Bronchial epithelial cell (primary cell): ENCODE data around the gene TUBB4A. TPM values are rescaled to one million over a fixed set of nuclear protein-coding genes. Genes with fewer than 3 reads are reported as not detected.

Source experiments
- DNase-seq: peaks from one replicate; pipeline ENCODE4 v3.0.0-alpha.2; 2010; ENCODE audit warnings: low read depth
- FAIRE-seq: peaks from 2 replicates; lab custom pipeline; 2011; peaks lifted over from hg19 to GRCh38; lab: Jason Lieb, UNC
- H3K27me3 ChIP-seq: 2 replicates; pipeline ENCODE4 v1.5.1; 2011; ENCODE audit warnings: low read length; ENCODE audit not compliant: control insufficient read depth, insufficient read depth
- H3K36me3 ChIP-seq: 2 replicates; pipeline ENCODE4 v1.5.1; 2011; ENCODE audit warnings: low read length; ENCODE audit not compliant: control insufficient read depth, insufficient read depth
- H3K4me3 ChIP-seq: 2 replicates; pipeline ENCODE4 v1.5.1; 2011; ENCODE audit warnings: mild to moderate bottlenecking, low read depth, low read length, control low read depth
- total RNA-seq: library from RNA; depleted of rRNA; stranded (reverse); fragments of >200 nt; gene quantifications from 2 replicates; pipeline ENCODE4 v1.2.1, GENCODE V29; 2014
- TF ChIP-seq, protein P1 (sequence below): IDR thresholded peaks from 2 replicates; pipeline ENCODE4 v1.5.1; 2011; ENCODE audit warnings: mild to moderate bottlenecking, moderate library complexity, low read length, control low read depth, inconsistent platforms; ENCODE audit not compliant: insufficient read depth, severe bottlenecking

TUBB4A gene
- total RNA-seq, 1 donor from 2014 or later = not detected

DNA sequence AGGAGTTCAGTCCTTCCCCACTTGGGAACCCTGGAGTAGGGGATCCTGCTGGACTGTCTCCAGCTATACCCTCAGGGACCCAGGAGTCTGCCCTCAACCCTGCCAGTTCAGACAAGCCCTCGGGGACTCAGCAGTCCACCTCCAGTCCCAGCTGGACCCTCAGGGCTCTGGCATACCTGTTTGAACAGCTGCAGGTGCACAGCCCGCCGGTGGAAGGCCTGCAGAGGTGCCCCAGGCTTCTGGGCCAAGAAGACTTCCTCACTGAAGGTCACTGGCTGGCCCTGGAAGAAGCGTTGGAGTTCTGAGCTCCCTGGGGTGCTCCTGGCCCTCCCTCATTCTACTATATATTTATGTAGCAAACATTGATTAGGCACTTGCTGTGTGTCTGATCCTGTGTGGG lies 29.4 kb downstream of the TUBB4A start:
- FAIRE-seq (no peak), DNase-seq (no peak)
- H3K36me3 ChIP-seq = no peaks in the 10 kb centered on the region
- H3K4me3 ChIP-seq = no peak overlapping the region
- TF ChIP-seq, protein P1, sequence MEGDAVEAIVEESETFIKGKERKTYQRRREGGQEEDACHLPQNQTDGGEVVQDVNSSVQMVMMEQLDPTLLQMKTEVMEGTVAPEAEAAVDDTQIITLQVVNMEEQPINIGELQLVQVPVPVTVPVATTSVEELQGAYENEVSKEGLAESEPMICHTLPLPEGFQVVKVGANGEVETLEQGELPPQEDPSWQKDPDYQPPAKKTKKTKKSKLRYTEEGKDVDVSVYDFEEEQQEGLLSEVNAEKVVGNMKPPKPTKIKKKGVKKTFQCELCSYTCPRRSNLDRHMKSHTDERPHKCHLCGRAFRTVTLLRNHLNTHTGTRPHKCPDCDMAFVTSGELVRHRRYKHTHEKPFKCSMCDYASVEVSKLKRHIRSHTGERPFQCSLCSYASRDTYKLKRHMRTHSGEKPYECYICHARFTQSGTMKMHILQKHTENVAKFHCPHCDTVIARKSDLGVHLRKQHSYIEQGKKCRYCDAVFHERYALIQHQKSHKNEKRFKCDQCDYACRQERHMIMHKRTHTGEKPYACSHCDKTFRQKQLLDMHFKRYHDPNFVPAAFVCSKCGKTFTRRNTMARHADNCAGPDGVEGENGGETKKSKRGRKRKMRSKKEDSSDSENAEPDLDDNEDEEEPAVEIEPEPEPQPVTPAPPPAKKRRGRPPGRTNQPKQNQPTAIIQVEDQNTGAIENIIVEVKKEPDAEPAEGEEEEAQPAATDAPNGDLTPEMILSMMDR = no peak
- peaks cover 11% of the 10 kb centered on the region for H3K27me3 ChIP-seq

DNA sequence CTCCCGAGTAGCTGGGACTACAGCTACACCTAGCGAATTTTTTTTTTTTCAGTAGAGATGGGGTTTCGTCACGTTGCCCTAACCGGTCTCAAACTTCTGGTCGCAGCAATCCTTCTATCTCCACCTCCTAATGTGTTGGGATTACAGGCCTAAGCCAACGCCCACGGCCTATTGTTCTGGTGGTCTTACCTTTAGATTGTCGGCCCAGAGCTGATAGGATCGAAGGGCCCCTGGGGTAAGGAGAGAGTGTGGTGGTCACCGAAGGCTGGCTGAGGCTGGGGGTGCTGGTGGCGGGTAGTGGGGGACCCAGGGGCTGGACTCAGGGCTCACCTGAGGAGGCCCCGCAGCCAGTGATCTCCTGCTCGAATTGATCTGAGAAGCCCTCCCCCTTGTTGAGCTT lies 31.0 kb downstream of the TUBB4A start:
- Histone ChIP-seq H3K4me3 (no peak overlapping the region), H3K27me3 (peaks cover 11% of the 10 kb centered on the region), H3K36me3 (peaks cover 6% of the 10 kb centered on the region)
- no peak for FAIRE-seq
- no peak for DNase-seq
- TF ChIP-seq, protein P1 = no peak

DNA sequence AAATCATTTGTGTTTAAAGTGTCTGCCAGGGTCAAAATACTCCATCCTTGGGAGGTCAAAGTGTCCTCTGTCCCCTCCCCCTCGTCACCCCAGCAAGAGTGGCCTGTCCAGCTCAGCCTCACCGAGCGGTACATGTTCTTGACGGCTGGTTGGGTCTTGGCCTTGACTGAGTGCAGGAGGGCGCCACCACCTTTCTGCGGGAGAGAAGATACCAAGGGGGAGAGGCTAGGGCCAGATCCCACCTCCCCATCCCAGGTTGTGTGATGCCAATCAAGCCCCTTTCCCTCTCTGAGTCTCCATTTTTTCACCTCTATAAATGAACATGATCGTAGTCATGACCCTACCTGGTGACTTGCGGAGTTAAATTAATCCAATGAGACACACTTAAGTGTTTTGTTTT lies 31.9 kb downstream of the TUBB4A start:
- Histone ChIP-seq H3K27me3 (peaks cover 2% of the 10 kb centered on the region), H3K36me3 (peaks cover 10% of the 10 kb centered on the region), H3K4me3 (no peak overlapping the region)
- DNase-seq (no peak), FAIRE-seq (no peak)
- TF ChIP-seq, protein P1 = no peak

DNA sequence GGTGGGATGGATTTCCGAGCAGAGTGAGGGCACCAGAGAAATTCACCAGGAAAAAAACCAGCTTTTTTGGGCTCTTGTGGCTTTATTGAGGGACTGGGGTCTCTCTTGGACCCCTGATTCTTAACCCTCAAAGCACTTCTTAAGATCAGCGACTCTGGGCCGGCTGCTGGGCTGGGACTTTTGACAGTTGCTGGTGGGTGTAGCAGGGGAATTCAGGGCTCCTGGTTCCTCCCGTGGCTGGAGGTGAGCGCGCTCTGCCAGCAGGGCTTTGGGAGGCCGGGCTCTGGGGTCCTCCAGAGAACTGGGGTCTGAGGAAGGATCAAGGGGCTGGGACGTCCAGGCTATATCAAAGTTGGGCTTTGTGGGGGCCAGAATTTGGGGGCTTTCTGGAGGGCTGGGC lies 34.7 kb downstream of the TUBB4A start:
- TF ChIP-seq, protein P1 = no peak
- DNase-seq (no peak), FAIRE-seq (no peak)
- H3K27me3 ChIP-seq = no peaks in the 10 kb centered on the region
- H3K36me3 ChIP-seq = peaks cover 10% of the 10 kb centered on the region
- no peak overlapping the region for H3K4me3 ChIP-seq

DNA sequence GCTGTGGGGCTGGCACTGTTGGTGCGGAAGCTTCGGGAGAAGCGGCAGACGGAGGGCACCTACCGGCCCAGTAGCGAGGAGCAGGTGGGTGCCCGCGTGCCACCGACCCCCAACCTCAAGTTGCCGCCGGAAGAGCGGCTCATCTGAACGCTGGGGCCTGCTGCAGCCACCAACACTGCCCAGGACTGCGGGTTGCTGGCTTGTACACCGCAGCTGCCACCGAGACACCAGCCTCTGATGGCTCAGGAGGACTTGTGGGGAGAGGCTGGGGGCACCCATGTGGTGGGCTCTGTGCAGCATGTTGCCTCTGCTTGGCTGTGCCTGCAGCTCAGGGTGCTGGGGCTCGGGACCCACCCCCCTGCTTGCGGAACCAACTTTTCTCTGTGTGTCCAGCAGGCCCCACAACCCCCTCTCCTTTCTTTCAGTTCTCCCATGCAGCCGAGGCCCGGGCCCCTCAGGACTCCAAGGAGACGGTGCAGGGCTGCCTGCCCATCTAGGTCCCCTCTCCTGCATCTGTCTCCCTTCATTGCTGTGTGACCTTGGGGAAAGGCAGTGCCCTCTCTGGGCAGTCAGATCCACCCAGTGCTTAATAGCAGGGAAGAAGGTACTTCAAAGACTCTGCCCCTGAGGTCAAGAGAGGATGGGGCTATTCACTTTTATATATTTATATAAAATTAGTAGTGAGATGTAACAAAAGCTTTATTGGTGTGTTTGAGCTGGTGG lies 35.4 kb downstream of the TUBB4A start:
- FAIRE-seq = no peak
- TF ChIP-seq, protein P1 = no peak
- Histone ChIP-seq H3K4me3 (no peak overlapping the region), H3K36me3 (peaks cover 10% of the 10 kb centered on the region), H3K27me3 (no peaks in the 10 kb centered on the region)
- DNase-seq = no peak

DNA sequence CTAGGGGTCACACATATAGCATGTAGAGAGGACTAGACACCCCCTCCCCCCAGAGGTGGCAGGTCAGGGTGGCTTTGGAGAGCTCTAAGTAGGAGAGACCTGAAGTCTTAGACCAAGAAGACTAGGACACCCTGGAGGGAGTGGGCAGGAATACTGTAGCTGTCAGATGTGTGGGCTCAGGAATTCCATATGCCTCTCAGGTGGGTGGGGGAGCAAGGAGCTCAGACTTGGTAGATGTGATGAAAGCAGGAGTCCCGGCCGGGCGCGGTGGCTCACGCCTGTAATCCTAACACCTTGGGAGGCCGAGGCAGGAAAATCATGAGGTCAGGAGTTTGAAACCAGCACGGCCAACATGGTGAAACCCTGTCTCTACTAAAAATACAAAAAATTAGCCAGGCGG lies 36.4 kb downstream of the TUBB4A start:
- Histone ChIP-seq H3K4me3 (no peak overlapping the region), H3K27me3 (no peaks in the 10 kb centered on the region), H3K36me3 (peaks cover 10% of the 10 kb centered on the region)
- no peak for DNase-seq
- TF ChIP-seq, protein P1 = no peak
- peak; percentile 7 for FAIRE-seq
